ENCODE data around the gene INAVA. TPM values are rescaled to one million over a fixed set of nuclear protein-coding genes. Genes with fewer than 3 reads are reported as not detected.
A peak's percentile ranks its signal among the peaks of the same experiment; 100 is the strongest.

The INAVA gene
- total and polyA plus RNA-seq, 2 of the 13 experiments (the other 11 are each of a cell fraction or from before 2014, with no cell fraction given) = 6.0 to 13.5 TPM

GRCh38 chr1:200888349-200888838, 6.3 kb upstream of the INAVA start (continued):
- TF ChIP-seq, protein P1, sequence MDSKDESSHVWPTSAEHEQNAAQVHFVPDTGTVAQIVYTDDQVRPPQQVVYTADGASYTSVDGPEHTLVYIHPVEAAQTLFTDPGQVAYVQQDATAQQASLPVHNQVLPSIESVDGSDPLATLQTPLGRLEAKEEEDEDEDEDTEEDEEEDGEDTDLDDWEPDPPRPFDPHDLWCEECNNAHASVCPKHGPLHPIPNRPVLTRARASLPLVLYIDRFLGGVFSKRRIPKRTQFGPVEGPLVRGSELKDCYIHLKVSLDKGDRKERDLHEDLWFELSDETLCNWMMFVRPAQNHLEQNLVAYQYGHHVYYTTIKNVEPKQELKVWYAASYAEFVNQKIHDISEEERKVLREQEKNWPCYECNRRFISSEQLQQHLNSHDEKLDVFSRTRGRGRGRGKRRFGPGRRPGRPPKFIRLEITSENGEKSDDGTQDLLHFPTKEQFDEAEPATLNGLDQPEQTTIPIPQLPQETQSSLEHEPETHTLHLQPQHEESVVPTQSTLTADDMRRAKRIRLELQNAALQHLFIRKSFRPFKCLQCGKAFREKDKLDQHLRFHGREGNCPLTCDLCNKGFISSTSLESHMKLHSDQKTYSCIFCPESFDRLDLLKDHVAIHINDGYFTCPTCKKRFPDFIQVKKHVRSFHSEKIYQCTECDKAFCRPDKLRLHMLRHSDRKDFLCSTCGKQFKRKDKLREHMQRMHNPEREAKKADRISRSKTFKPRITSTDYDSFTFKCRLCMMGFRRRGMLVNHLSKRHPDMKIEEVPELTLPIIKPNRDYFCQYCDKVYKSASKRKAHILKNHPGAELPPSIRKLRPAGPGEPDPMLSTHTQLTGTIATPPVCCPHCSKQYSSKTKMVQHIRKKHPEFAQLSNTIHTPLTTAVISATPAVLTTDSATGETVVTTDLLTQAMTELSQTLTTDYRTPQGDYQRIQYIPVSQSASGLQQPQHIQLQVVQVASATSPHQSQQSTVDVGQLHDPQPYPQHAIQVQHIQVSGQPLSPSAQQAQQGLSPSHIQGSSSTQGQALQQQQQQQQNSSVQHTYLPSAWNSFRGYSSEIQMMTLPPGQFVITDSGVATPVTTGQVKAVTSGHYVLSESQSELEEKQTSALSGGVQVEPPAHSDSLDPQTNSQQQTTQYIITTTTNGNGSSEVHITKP (CRISPR knock-in tag; IDR thresholded peaks at IDR 0.05; ENCODE audit: low read depth) = 0 out of 2 replicates have a peak, but pooled peaks have one; percentile 22

GRCh38 chr1:200889571-200889970, 5.1 kb upstream of the INAVA start:
- no peak for TF ChIP-seq ZNF496 (CRISPR knock-in tag; IDR thresholded peaks at IDR 0.05; ENCODE audit: insufficient replicate concordance)
- TF ChIP-seq ZNF282 (IDR thresholded peaks at IDR 0.05; ENCODE audit: partially characterized antibody) = no peak
- no peak for TF ChIP-seq NFE2 (CRISPR knock-in tag; IDR thresholded peaks at IDR 0.05)
- TF ChIP-seq ZNF362 (CRISPR knock-in tag; IDR thresholded peaks at IDR 0.05; ENCODE audit: borderline replicate concordance) = no peak
- no peak for TF ChIP-seq FOXA1 (IDR thresholded peaks at IDR 0.05)
- TF ChIP-seq FOXA1 (CRISPR knock-in tag; IDR thresholded peaks at IDR 0.05) = no peak
- no peak for TF ChIP-seq REXO4 (CRISPR knock-in tag; IDR thresholded peaks at IDR 0.05; ENCODE audit: borderline replicate concordance)
- no peak for TF ChIP-seq ZNF20 (CRISPR knock-in tag; IDR thresholded peaks at IDR 0.05)
- no peak for TF ChIP-seq CSRNP2 (CRISPR knock-in tag; conservative IDR thresholded peaks at IDR 0.05; ENCODE audit: low read depth)
- TF ChIP-seq STAG1 (CRISPR knock-in tag; IDR thresholded peaks at IDR 0.05) = no peak
- no peak for TF ChIP-seq REL (CRISPR knock-in tag; conservative IDR thresholded peaks at IDR 0.05)
- no peak for TF ChIP-seq RBAK (CRISPR knock-in tag; IDR thresholded peaks at IDR 0.05)
- Histone ChIP-seq H3K9me3 (ENCODE audit: low read length) (no peaks in the 10 kb centered on the region), H2AFZ (ENCODE audit: low read length) (no peak overlapping the region), H3K4me3 (replicated peaks in 1 of 3; ENCODE audit: insufficient read depth in 1 of 3, low read depth in 2 of 3, low read length in 3 of 3) (no peak overlapping the region; a peak in 1 of 6 replicates), H3K27me3 (ENCODE audit: control insufficient read depth in 1 of 2, insufficient read depth in 2 of 2, low read length in 2 of 2) (no peaks in the 10 kb centered on the region), H3K4me1 (ENCODE audit: insufficient read depth, low read length) (peaks cover 76% of the 10 kb centered on the region), H3K4me2 (ENCODE audit: low read depth, low read length) (peak overlapping the region; percentile 94; the same call in 1 of the 2 replicates), H3K36me3 (replicated peaks in 1 of 2; ENCODE audit: control insufficient read depth in 1 of 2, insufficient read depth in 2 of 2, low read length in 2 of 2) (no peaks in the 10 kb centered on the region), H3K27ac (ENCODE audit: extremely low read length, insufficient read depth, low read length) (no peak overlapping the region), H4K20me1 (ENCODE audit: insufficient read depth, low read length) (no peaks in the 10 kb centered on the region), H3K79me2 (ENCODE audit: insufficient read depth, low read length) (peaks cover 6% of the 10 kb centered on the region), H3K9ac (ENCODE audit: insufficient read depth, low read depth, low read length) (no peak overlapping the region)
- DNase-seq (ENCODE audit: low spot score) = no peak
- no peak for FAIRE-seq
- intact Hi-C loops (cut with micrococcal nuclease; ENCODE audit: unreplicated experiment) (no loop called here), in situ Hi-C loops (cut with HindIII; ENCODE audit: extremely low pct_ligation_motif_present, low pct_unique_long_range_greater_than_20kb) (no loop called here)
- CTCF ChIA-PET (ENCODE audit: low intra/inter-chr PET ratio, low total read pairs) = no interaction called here
- POLR2A ChIA-PET = interaction anchor here (1.7 to 2.9 kb wide), 5 partner anchors 7 to 18 kb away, joined by 7 to 40 read pairs (median 11); no protein-coding TSS in a partner anchor
- BruUV-seq (replicated peaks) = no TSS peak
- WGBS (ENCODE audit: low lambda C conversion rate) = 81% methylated on average over 2 of the region's 2 CpGs
- no peak for ATAC-seq
